Esophagus mucosa (tissue), 1 donor: ENCODE measurements around the gene NTF4. TPM values are rescaled to one million over a fixed set of nuclear protein-coding genes. Genes with fewer than 3 reads are reported as not detected.
"Not testable (repeated sequence)": the region's sequence is repeated elsewhere in the genome, so short reads cannot be mapped to it uniquely, and the experiment has no call there.

Experiments
- ATAC-seq: fragments of 200-7000 bp; cut with Tn5 transposase; one replicate; pipeline ENCODE4 v1.9.1; 2020
- total RNA-seq: library from RNA; stranded (reverse); gene quantifications from one replicate; pipeline ENCODE4 v1.2.4, GENCODE V29; 2023
- donor health status: DM: yes; HTN: yes; CAD: no.

NTF4 gene
- total RNA-seq, 1 donor from 2014 or later: 5.6 TPM

DNA sequence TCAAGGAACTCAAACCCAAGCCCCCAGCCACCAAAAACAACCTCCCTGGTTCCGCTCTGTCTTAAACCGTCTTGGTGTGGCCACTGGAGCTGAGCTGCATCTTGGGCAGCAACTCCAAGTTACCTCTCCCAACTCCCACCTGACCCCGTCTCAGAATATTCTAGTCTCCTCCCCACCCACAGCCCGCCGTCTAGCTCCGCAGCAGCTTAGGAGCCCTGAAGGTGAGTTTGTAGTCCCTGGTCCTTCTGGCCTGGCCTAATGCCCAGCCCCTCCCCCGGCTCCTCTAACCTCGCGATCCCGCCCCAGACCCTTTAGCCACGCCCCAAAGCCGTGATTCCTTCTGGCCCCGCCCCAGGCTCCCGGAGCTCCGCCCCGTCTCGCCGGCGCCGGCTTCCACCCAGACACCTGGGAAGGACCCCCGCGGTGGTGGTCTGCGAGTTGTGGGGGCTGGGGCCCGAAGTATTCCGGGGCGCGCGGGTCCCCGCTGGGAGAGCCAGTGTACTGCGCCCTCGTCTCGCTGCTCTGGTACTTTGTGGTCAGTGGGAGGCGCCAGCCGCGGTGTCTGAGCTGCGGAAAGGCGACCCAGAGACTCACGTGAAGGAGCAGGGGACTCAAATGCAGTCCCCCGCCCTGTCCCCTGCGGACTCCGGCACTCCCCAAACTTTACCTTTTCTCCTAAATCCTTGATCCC lies 45.2 kb downstream of the NTF4 start:
- peak; percentile 52 for ATAC-seq

DNA sequence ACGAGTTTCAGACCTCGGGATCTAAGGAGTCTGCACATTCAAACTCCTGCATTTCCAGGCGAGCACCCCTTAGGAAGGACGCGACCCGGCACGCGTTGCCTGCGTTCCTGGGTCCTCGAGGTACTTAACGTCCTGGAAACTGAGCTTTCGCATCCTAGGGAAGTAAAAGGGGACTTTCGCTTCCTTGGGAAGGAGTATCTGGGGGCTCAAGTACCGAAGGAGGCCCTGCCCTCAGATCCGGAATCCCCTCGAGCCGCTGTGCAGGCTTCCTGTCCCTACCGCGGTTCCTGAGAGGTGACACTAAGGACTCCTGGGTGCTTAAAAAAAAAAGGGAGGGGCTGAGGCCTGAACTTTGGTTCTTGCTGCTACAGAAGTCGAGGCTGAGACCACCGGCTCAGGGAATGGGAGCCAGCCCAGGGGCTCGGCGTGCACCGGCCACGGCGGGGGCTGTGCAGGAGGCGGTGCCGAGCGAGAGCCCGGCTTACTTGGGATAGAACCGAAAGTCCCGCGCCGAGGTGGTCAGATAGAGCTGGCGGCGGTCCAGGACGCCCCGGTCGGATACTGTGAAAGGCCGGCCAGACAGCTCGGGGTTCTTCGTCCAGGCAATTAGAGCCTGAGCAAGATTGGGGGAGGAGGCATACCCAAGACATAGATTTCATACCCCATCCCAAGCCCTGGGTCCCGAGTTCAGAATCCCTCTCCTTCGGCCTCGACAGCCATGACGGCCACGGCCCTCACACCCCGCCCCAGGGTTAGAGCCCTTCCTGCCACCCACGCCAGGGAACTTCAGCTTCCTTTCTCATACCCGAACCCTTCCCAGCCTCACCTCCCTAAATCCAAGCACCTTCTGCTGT lies 46.0 kb downstream of the NTF4 start:
- ATAC-seq: not testable (repeated sequence)

DNA sequence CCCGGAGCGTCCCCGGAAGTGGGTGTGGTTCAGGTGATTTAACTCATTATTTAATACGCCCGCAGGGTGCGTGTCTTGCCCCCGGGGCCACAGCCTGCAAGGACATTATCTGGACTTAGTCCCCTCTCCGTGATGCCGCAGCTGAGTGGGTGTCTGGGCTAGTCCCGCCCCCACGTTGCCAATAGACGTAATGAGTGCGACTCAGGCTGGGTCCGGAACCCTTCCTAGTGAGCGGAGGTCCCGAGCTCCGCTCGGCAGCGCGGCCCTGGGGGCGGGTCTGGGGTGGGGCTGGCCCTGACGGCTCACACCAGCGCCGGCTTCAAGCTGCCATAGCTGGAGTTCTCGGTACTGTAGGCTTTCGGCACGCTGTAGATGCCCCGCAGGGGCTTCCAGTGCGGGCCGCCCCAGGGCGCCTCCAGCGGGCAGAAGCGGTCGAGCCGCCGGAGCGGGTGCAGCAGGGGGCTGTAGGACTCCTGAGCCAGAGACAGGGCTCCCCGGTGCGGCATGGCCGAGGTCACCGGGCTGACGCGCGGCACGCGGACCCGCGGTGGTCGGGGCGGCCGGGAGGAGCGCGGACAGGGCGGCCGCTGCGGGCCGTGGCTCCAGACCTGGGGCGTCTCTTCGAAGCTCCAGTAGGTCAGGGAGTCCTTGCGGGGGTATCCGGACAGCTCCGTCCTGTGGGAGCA lies 46.8 kb downstream of the NTF4 start:
- peak; percentile 41 for ATAC-seq

DNA sequence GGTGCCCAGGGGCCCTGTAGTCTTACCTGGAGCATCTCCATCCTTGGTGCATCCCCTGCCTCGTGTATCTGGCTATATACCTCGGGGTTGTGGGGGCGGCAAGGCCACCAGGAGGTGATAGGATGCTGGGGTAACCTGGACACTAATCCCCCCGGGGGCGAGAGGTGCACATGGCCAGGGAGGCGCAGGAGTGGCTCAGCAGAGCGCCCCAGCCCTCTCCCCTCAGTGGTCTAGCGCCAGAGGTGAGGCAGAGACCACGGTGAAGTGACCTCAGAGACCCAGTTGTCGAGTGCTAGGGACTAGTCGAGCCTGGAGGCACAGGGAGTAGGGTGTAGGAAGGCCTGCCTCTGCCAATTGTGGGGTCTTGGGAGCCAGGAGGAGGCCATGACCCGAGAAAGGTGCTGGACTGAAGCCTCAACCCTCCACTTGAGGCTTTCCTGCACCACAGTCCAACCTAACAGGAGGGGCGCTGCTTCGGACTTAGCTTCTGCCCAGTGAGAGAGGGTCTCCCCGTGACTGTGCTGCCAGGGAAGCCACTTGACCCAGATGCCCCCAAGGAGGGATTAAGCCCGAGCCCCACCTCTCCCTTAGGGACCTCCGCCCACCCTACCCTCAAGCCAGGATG lies 47.5 kb downstream of the NTF4 start, which contains the start of gene LHB:
LHB (minus strand) TSS at position 51 of the 625 bp plus-strand sequence; CDS start at position 41, 10 bp downstream.
- ATAC-seq: no peak

DNA sequence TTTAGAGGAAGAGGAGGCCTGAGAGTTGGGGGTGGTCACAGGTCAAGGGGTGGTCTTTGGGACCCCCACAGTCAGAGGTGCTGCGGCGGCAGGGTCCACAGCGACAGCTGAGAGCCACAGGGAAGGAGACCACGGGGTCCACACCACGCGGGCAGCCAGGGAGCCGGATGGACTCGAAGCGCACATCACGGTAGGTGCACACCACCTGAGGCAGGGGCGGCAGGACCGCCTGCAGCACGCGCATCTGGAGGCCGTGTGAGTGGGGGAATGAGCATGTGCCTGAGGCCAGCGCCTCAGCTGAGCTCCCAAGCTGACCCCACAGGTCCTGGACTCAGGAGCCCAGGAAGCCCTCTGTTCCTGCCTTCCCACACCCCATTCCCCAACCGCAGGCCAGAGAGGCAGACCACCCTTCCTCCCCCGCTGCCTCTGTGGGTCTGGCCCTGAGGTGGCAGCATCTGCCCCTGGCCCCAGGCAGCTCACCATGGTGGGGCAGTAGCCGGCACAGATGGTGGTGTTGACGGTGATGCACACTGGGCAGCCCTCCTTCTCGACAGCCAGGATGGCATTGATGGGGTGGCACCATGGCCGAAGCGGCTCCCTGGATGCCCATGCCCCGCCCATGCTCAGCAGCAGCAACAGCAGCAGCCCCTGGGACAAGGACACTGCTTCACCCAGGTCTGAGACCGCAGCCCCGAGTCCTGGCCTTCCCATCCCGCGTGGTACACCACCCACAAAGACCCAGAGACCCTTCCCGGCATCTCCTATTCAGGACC lies 48.4 kb downstream of the NTF4 start:
- ATAC-seq: no peak

DNA sequence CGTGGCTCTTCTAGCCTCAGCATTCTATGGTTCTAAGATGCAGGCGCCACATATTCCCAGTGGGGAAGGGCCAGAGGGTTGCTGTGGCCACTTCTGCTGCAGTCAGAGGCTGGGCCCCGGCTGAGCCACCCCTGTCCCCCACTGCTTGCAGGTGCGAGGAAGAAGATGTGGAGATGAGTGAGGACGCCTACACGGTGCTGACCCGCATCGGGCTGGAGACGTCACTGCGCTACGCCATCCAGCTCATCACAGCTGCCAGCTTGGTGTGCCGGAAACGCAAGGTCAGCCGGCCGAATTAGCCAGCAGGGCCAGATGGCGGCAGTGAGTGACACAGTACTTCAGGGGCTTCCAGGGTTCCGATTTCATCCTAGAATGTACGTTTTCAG lies 49.8 kb downstream of the NTF4 start:
- ATAC-seq: no peak

DNA sequence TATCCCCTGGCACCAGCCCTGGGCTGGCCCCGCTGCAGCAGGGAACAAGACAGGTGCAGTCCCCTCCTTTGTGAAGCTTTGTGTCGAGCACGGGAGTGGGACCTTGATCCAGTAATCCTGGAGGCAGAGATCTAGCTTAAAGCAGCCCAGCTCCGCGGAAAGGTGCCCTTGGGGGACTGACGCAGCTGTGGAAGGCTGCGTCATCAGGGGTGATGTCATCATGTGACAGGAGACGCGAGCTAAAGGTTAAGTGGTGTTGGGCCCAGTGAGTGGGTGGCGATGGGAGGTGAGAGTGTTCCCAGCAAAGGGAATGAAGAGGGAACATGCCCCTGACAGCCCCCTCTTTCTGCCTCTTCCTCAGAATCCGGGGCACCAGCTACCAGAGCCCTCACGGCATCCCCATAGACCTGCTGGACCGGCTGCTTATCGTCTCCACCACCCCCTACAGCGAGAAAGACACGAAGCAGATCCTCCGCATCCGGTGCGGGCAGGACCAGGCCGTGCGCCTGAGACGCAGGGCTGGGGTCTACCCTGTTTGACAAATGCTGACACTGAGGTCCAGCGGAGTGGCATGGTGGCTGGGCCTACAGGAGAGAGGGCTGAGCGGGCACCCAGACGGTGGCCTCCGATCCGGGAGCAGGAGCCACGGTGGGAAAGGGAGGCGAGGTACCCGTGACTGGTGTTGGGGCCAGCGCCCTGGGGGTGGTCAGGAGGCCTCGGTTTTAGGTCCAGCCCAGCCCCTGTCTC lies 50.3 kb downstream of the NTF4 start:
- no peak for ATAC-seq

DNA sequence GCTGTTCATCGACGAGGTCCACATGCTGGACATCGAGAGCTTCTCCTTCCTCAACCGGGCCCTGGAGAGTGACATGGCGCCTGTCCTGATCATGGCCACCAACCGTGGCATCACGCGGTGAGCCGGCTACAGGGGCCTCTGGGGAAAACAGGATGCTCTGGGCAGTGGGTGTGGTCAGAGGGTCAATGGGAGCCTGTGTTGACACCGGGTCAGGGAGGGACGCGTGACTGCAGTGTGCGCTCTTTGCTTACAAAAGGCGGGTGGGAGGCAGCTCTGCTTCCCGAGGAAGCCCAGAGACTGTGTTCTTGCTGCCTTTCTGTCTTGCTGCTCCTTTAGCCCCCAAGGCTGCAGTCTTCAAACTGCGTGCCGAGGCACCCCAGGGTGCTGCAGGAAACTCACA lies 53.4 kb downstream of the NTF4 start:
- ATAC-seq: no peak

Other genes starting within 250 kb of the NTF4 start
- 0.40 TPM for gene HSD17B14, start 228.3 kb downstream of the NTF4 start, total RNA-seq
- gene PLEKHA4, start 196.2 kb downstream of the NTF4 start, total RNA-seq: 8.1 TPM
- 30.0 TPM for gene PPP1R15A, start 192.4 kb downstream of the NTF4 start, total RNA-seq
- gene TULP2, start 166.1 kb downstream of the NTF4 start, total RNA-seq: 0.24 TPM
- 104 TPM for gene NUCB1, start 164.5 kb downstream of the NTF4 start, total RNA-seq
- 1.2 TPM for gene DHDH, start 131.1 kb downstream of the NTF4 start, total RNA-seq
- 58.9 TPM for gene BAX, start 109.9 kb downstream of the NTF4 start, total RNA-seq
- 417 TPM for gene FTL, start 99.5 kb downstream of the NTF4 start, total RNA-seq
- 50.8 TPM for gene GYS1, start 71.5 kb downstream of the NTF4 start, total RNA-seq
- 79.0 TPM for gene RUVBL2, start 70.9 kb downstream of the NTF4 start, total RNA-seq
- gene LHB, start 47.7 kb downstream of the NTF4 start, total RNA-seq: not detected
- not detected for gene CGB3, start 40.5 kb downstream of the NTF4 start, total RNA-seq
- gene CGB2, start 32.9 kb downstream of the NTF4 start, total RNA-seq: not detected
- gene CGB1, start 27.9 kb downstream of the NTF4 start, total RNA-seq: not detected
- not detected for gene CGB5, start 21.0 kb downstream of the NTF4 start, total RNA-seq
- not detected for gene CGB8, start 15.7 kb downstream of the NTF4 start, total RNA-seq
- gene CGB7, start 7.1 kb downstream of the NTF4 start, total RNA-seq: 0.52 TPM
- not detected for gene KCNA7, start 7.9 kb upstream of the NTF4 start, total RNA-seq
- gene SNRNP70, start 20.6 kb upstream of the NTF4 start, total RNA-seq: 82.3 TPM
- gene LIN7B, start 49.6 kb upstream of the NTF4 start, total RNA-seq: 11.7 TPM
- 1.3 TPM for gene C19orf73, start 54.3 kb upstream of the NTF4 start, total RNA-seq
- gene PPFIA3, start 54.7 kb upstream of the NTF4 start, total RNA-seq: 9.2 TPM
- 0.24 TPM for gene HRC, start 90.6 kb upstream of the NTF4 start, total RNA-seq
- 12.1 TPM for gene TRPM4, start 93.0 kb upstream of the NTF4 start, total RNA-seq